Endothelial cell of umbilical vein (primary cell): ENCODE data around the gene MED12L.

Experiments
- EZH2 ChIP-seq: IDR thresholded peaks from 2 replicates; pipeline ENCODE4 v1.6.1; 2012; ENCODE audit warnings: borderline replicate concordance, low read depth, mild to moderate bottlenecking, moderate library complexity, low read length, inconsistent platforms; ENCODE audit not compliant: severe bottlenecking
- FOS ChIP-seq: IDR thresholded peaks from 2 replicates; pipeline ENCODE4 v1.6.1; 2011; ENCODE audit warnings: mild to moderate bottlenecking, low read length, moderate library complexity, borderline replicate concordance; ENCODE audit not compliant: insufficient read depth
- JUN ChIP-seq: IDR thresholded peaks from 2 replicates; pipeline ENCODE4 v1.6.1; 2011; ENCODE audit warnings: borderline replicate concordance, low read depth; ENCODE audit not compliant: insufficient read length, insufficient read depth
- MYC ChIP-seq: IDR thresholded peaks from one replicate; pipeline ENCODE4 v1.6.1; 2011; ENCODE audit warnings: mild to moderate bottlenecking, low read depth, low read length
- POLR2A ChIP-seq: IDR thresholded peaks from 2 replicates; pipeline ENCODE4 v1.6.1; 2012; ENCODE audit warnings: low read depth, mild to moderate bottlenecking, control low read depth, low read length
- POLR2AphosphoS5 ChIP-seq: IDR thresholded peaks from 2 replicates; pipeline ENCODE4 v1.6.1; 2012; ENCODE audit warnings: low read depth, mild to moderate bottlenecking, control low read depth, low read length, moderate library complexity; ENCODE audit not compliant: insufficient read depth
- TF ChIP-seq, protein P1 (sequence below), 2 donors: IDR thresholded peaks; 1 replicate in 1 of 2; 2 replicates in 1 of 2; pipeline ENCODE4 v1.5.1; 2011; ENCODE audit warnings: low read length in 2 of 2, mild to moderate bottlenecking in 2 of 2, moderate library complexity in 2 of 2, control low read depth in 1 of 2, inconsistent platforms in 1 of 2, low read depth in 1 of 2; ENCODE audit not compliant: insufficient read depth in 1 of 2; ENCODE audit errors: extremely low read depth in 1 of 2
- TF ChIP-seq, protein P2 (sequence below): IDR thresholded peaks from 2 replicates; pipeline ENCODE4 v1.6.1; 2011; ENCODE audit not compliant: insufficient read depth, insufficient read length

DNA sequence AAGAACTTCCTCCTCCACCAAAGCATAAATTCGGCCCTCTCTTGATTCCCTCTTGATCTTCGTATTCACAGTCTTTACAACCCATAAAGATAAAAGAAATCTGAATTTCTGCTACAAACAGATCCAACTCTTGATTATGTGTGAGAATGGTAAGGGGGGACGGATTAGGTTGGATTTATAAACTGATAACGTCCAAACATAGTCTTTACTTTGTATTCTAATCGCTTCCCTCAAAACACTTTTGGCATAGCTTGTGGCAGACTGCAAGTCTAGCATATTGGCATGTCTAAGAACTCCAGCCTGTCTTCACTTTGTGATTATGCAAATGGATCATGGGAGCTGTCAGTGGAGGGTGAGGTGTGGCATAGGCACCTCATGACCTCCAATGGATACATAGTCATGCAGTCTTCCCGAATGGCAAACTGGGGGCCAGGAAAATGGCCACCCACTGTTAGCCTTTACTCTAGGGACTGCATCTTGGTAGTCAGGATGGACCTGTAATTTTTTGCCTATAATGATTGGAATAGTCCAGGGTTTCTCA lies 141.9 kb downstream of the MED12L start:
- TF ChIP-seq POLR2A (no peak), EZH2 (no peak), POLR2AphosphoS5 (no peak), FOS (no peak), JUN (no peak), MYC (no peak)
- TF ChIP-seq, protein P1, sequence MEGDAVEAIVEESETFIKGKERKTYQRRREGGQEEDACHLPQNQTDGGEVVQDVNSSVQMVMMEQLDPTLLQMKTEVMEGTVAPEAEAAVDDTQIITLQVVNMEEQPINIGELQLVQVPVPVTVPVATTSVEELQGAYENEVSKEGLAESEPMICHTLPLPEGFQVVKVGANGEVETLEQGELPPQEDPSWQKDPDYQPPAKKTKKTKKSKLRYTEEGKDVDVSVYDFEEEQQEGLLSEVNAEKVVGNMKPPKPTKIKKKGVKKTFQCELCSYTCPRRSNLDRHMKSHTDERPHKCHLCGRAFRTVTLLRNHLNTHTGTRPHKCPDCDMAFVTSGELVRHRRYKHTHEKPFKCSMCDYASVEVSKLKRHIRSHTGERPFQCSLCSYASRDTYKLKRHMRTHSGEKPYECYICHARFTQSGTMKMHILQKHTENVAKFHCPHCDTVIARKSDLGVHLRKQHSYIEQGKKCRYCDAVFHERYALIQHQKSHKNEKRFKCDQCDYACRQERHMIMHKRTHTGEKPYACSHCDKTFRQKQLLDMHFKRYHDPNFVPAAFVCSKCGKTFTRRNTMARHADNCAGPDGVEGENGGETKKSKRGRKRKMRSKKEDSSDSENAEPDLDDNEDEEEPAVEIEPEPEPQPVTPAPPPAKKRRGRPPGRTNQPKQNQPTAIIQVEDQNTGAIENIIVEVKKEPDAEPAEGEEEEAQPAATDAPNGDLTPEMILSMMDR (IDR thresholded peaks at IDR 0.05; ENCODE audit: extremely low read depth in 1 of 2, insufficient read depth in 1 of 2, low read depth in 1 of 2, low read length in 2 of 2) = no peak
- TF ChIP-seq, protein P2, sequence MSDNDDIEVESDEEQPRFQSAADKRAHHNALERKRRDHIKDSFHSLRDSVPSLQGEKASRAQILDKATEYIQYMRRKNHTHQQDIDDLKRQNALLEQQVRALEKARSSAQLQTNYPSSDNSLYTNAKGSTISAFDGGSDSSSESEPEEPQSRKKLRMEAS = no peak
